Rectal smooth muscle tissue (tissue), 1 donor: ENCODE data around the gene NKAIN1.
"Not testable (repeated sequence)": the region's sequence is repeated elsewhere in the genome, so short reads cannot be mapped to it uniquely, and the experiment has no call there.

Experiments
- H3K27ac ChIP-seq: one replicate; pipeline ENCODE4 v1.7.0; 2013; ENCODE audit warnings: low read depth, low read length, inconsistent platforms
- H3K27me3 ChIP-seq: one replicate; pipeline ENCODE4 v1.7.0; 2013; ENCODE audit warnings: low read length; ENCODE audit not compliant: control insufficient read depth, insufficient read depth
- H3K36me3 ChIP-seq: one replicate; pipeline ENCODE4 v1.7.0; 2013; ENCODE audit warnings: low read length; ENCODE audit not compliant: control insufficient read depth, insufficient read depth
- H3K4me1 ChIP-seq: one replicate; pipeline ENCODE4 v1.7.0; 2013; ENCODE audit warnings: low read length; ENCODE audit not compliant: control insufficient read depth, insufficient read depth
- H3K4me3 ChIP-seq: one replicate; pipeline ENCODE4 v1.7.0; 2013; ENCODE audit warnings: low read length
- H3K9ac ChIP-seq: one replicate; pipeline ENCODE4 v1.7.0; 2013; ENCODE audit warnings: low read length

NKAIN1 gene

DNA sequence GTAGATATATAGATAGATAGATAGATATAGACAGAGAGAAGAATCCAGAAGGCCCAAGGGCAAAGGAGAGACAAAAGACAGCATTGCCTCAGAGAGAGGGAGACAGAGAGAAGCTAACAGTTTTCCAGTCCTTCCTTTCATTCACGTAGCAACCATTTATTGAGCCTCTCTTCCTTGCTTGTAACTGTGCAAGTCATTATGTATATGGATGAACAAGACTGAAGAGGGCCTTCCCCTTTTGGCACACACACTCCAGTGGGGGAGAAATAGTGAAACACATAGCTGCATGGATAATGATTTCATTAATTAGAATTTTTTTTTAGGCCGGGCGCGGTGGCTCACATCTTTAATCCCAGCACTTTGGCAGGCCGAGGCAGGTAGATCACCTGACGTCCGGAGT is 99.4 kb downstream of the NKAIN1 start:
- Histone ChIP-seq H3K27ac (no peak overlapping the region), H3K27me3 (no peaks in the 10 kb centered on the region), H3K36me3 (no peaks in the 10 kb centered on the region), H3K4me3 (no peak overlapping the region), H3K9ac (no peak overlapping the region), H3K4me1 (no peaks in the 10 kb centered on the region)

DNA sequence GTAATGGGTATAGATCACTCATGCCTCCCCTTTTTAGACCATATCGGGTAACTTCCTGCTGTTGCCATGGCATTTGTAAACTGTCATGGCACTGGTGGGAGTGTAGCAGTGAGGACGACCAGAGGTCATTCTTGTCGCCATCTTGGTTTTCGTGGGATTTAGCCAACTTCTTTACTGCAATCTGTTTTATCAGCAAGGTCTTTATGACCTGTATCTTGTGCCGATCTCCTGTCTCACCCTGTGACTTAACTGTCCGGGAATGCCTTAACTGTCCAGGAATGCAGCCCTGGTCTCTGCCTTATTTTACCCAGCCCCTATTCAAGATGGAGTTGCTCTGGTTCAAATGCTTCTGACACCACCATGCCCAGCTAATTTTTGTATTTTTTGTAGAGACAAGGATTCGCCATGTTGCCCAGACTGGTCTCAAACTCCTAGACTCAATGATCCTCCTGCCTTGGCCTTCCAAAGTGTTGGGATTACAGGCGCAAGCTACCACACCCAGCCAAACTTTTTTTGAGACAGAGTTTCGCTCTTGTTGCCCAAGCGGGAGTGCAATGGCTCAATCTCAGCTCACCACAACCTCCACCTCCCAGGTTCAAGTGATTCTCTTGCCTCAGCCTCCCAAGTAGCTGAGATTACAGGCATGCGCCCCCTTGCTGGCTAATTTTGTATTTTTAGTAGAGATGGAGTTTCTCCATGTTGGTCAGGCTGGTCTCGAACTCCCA is 100.7 kb downstream of the NKAIN1 start:
- not testable (repeated sequence) for H3K27me3 ChIP-seq, H3K4me3 ChIP-seq, H3K9ac ChIP-seq, H3K4me1 ChIP-seq, H3K36me3 ChIP-seq, H3K27ac ChIP-seq

DNA sequence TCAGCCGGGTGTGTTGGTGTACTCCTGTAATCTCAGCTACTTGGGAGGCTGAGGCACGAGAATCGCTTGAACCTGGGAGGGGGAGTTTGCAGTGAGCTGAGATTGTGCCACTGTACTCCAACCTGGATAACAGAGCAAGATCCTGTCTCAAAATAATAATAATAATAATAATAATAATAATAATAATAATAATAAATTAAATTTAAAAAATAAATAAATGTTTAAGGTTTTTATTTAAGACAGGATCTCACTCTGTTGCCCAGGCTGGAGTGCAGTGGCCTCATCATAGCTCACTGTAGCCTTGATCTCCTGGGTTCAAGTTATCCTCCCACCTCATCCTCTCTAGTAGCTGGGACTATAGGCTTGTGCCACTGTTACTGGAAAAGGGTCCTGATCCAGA is 101.8 kb downstream of the NKAIN1 start:
- not testable (repeated sequence) for H3K36me3 ChIP-seq, H3K4me1 ChIP-seq, H3K27me3 ChIP-seq, H3K27ac ChIP-seq, H3K4me3 ChIP-seq, H3K9ac ChIP-seq

DNA sequence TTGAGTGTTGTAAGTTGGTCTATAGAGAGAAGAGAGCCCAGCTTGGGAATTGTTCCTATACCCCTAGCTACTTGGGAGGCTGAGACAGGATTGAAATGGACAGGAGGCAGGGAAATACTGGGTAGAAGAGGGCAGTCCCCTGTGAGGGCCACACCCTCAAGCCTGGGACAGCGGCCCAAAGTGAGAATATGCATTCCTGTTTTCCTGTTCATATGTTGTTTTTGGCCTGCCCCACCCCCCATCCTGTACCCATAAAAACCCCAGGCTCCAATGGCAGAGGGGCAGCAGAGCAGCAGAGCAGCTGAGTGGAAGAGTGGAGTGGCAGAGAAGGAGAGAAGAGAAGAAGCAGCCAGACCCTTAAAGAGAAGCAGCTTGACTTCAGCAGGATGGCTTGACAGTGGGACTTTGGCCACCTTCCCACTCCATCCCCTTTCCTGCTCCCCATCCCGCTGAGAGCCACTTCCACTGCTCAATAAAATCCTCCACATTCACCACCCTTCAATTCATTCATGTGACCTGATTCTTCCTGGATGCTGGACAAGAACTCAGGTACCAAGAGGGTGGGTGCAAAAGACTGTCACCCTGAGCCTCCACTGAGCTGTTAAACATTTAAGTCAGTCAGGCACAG is 103.6 kb downstream of the NKAIN1 start:
- no peaks in the 10 kb centered on the region for H3K27me3 ChIP-seq
- H3K36me3 ChIP-seq = no peaks in the 10 kb centered on the region
- no peaks in the 10 kb centered on the region for H3K4me1 ChIP-seq
- H3K4me3 ChIP-seq = no peak overlapping the region
- no peak overlapping the region for H3K27ac ChIP-seq
- no peak overlapping the region for H3K9ac ChIP-seq

DNA sequence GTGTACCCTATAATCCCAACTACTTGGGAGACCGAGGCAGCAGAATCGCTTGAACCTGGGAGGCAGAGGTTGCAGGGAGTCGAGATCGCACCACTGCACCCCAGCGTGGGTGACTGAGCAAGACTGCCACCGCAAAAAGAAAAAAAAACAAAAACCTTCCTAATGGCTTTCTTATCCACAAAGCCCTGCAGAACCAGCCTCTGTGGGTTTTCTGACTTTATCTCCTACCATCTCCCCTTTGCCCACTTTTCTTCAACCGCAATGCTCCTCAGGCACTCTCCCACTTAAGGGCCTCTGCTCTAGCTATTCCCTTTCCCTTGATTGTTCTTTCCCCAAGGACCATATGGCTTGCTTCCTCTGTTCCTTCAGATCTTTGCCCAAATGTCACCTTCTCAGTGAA is 106.3 kb downstream of the NKAIN1 start:
- Histone ChIP-seq H3K4me3 (no peak overlapping the region), H3K27ac (no peak overlapping the region)

More for the DNA sequence above, 106.3 kb downstream of the NKAIN1 start:
- Histone ChIP-seq H3K4me1 (no peaks in the 10 kb centered on the region), H3K27me3 (no peaks in the 10 kb centered on the region), H3K9ac (no peak overlapping the region), H3K36me3 (no peaks in the 10 kb centered on the region)
